Astrocyte of the cerebellum (primary cell): Measurements from ENCODE around the gene CETN1.
A peak's percentile ranks its signal among the peaks of the same experiment; 100 is the strongest.

Source experiments
- DNase-seq: peaks from one replicate; pipeline ENCODE4 v3.0.0-alpha.2; 2011; ENCODE audit warnings: low read depth
- H3K4me3 ChIP-seq: 2 replicates; pipeline ENCODE4 v1.5.1; 2011; ENCODE audit warnings: mild to moderate bottlenecking, low read depth, low read length, moderate library complexity
- CTCF ChIP-seq: IDR thresholded peaks from 2 replicates; pipeline ENCODE4 v1.5.1; 2012; ENCODE audit warnings: low read length, low read depth, moderate library complexity, mild to moderate bottlenecking; ENCODE audit errors: missing control alignments
- in situ Hi-C: cut with HindIII; loops from 2 replicates; pipeline ENCODE4 v1.10.0; 2017; ENCODE audit warnings: low sequenced_read_pairs

CETN1 gene

DNA sequence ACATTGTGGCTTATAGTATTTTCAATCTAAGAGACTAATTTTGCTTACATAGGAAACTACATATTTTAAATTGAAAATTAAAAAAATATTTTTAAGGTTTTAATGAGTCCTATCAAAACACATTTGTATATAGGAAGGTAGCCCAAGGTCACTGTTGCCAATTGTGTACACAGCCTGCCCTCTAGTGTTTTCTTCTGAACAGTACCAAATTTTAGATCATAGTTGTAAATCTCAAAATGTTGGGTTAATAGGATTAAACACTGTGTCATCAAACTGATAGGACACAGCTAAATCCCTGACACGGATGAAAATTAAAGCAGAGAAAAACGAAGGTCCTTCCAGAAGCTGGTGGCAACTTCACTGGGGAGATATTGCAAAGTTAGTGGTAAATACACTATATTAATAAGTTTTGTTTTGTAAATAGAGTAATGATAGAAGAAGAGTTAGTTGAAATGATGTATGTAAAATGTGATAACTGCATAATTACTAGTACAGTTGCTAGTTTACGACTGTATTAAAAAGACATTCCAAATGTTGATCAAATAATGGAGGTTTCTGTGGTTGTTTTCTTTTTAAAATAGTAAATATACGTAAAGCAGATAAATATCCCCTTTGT, 36.3 kb downstream of the CETN1 start:
- no peak overlapping the region for H3K4me3 ChIP-seq
- in situ Hi-C loops: no loop called here
- peak; percentile 67 for TF ChIP-seq CTCF
- peak; percentile 35 for DNase-seq

- TF ChIP-seq CTCF: no peak
- no peak for DNase-seq
- no peak overlapping the region for H3K4me3 ChIP-seq
- in situ Hi-C loops: no loop called here
These were observed 37.9 kb downstream of the CETN1 start for GRCh38 chr18:617970-618504.

- TF ChIP-seq CTCF: no peak
- H3K4me3 ChIP-seq: no peak overlapping the region
- DNase-seq: no peak
- in situ Hi-C loops: no loop called here
These were observed 38.4 kb downstream of the CETN1 start for GRCh38 chr18:618618-619017.

GRCh38 chr18:621291-622043, 41.3 kb downstream of the CETN1 start:
- no peak for TF ChIP-seq CTCF
- H3K4me3 ChIP-seq: no peak overlapping the region
- in situ Hi-C loops: loop anchor here (5.0 kb wide), 1 partner anchor 211 kb away; no protein-coding TSS in a partner anchor
- no peak for DNase-seq

- H3K4me3 ChIP-seq: no peak overlapping the region
- in situ Hi-C loops: loop anchor here (5.0 kb wide), 1 partner anchor 210 kb away; no protein-coding TSS in a partner anchor
- DNase-seq: no peak
- TF ChIP-seq CTCF: no peak
These were observed 42.1 kb downstream of the CETN1 start for GRCh38 chr18:622289-622688.

- in situ Hi-C loops: loop anchor here (5.0 kb wide), 1 partner anchor 208 kb away; no protein-coding TSS in a partner anchor
- TF ChIP-seq CTCF: peak; percentile 72
- no peak overlapping the region for H3K4me3 ChIP-seq
- peak; percentile 64 for DNase-seq
These were observed 43.8 kb downstream of the CETN1 start for GRCh38 chr18:623761-624620.
